ENCODE measurements around the gene ZNF227. TPM values are rescaled to one million over a fixed set of nuclear protein-coding genes. Genes with fewer than 3 reads are reported as not detected.

ZNF227 gene
- total and polyA plus RNA-seq, 9 of the 15 experiments (the other 6 are each of a cell fraction or from before 2014, with no cell fraction given) = 3.0 to 15.1 (median 10.0) TPM

DNA sequence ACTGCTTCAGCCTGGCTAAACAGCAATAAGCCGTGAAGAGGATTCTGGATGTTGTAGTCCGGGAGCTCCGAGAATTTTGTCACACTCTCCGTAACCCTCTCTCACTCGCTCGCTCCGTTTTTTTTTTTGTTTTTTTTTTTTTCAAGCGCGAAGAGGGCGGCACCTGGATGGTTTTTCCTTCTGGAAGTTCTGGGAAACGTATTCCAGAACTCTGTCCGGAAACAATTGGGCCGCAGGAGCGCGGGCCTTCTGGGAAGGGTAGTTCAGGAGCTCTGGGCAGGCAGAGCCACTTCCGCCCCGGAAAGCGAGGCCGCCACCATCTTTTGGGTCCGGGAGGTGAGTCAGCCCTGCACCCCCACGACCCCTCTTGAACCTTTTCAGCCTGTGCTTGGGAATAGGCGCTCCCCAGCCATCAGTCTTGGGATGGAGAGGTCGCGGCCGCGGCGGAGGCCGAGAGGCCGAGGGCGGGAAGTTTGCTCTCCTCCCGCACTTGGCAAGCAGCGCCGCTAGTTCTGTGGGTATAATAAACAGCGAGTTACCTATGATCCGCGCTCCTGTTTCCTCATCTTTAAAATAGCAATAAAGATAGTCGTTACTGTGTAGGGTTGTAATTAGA is at the start of gene ZNF227 (continued):
- TF ChIP-seq, protein P1, sequence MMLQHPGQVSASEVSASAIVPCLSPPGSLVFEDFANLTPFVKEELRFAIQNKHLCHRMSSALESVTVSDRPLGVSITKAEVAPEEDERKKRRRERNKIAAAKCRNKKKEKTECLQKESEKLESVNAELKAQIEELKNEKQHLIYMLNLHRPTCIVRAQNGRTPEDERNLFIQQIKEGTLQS (IDR thresholded peaks at IDR 0.05) = peak; percentile 83
- TF ChIP-seq, protein P1 (CRISPR knock-in tag; conservative IDR thresholded peaks at IDR 0.05) = 0 out of 2 replicates have a peak, but pooled peaks have one; percentile 53
- no peak for TF ChIP-seq BRF1 (IDR thresholded peaks at IDR 0.05; ENCODE audit: borderline replicate concordance, extremely low read depth, insufficient read length)
- no peak for TF ChIP-seq HMGN3 (IDR thresholded peaks at IDR 0.05; ENCODE audit: borderline replicate concordance, extremely low read depth, insufficient read length, low read depth, low read length)
- no peak for TF ChIP-seq SMAD3 (CRISPR knock-in tag; conservative IDR thresholded peaks at IDR 0.05)
- TF ChIP-seq ARID2 (IDR thresholded peaks at IDR 0.05) = no peak
- TF ChIP-seq ETV6 (IDR thresholded peaks at IDR 0.05; ENCODE audit: borderline replicate concordance in 1 of 2, low read depth in 2 of 2, low read length in 1 of 2) = 0 out of 4 replicates have a peak, but pooled peaks of 1 of the 2 experiments have one; percentile 32
- no peak for TF ChIP-seq ETV6 (CRISPR knock-in tag; IDR thresholded peaks at IDR 0.05; ENCODE audit: borderline replicate concordance)
- TF ChIP-seq, protein P2, sequence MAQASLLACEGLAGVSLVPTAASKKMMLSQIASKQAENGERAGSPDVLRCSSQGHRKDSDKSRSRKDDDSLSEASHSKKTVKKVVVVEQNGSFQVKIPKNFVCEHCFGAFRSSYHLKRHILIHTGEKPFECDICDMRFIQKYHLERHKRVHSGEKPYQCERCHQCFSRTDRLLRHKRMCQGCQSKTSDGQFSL (CRISPR knock-in tag; IDR thresholded peaks at IDR 0.05) = peak; percentile 96
- TF ChIP-seq, protein P2 (tag; IDR thresholded peaks at IDR 0.05) = peak in 1 of 2 experiments; percentile 88; a peak in 2 of 4 replicates
- no peak for TF ChIP-seq NFIX (CRISPR knock-in tag; IDR thresholded peaks at IDR 0.05; ENCODE audit: low read depth)
- TF ChIP-seq TARDBP (IDR thresholded peaks at IDR 0.05) = no peak
- TF ChIP-seq, protein P3, sequence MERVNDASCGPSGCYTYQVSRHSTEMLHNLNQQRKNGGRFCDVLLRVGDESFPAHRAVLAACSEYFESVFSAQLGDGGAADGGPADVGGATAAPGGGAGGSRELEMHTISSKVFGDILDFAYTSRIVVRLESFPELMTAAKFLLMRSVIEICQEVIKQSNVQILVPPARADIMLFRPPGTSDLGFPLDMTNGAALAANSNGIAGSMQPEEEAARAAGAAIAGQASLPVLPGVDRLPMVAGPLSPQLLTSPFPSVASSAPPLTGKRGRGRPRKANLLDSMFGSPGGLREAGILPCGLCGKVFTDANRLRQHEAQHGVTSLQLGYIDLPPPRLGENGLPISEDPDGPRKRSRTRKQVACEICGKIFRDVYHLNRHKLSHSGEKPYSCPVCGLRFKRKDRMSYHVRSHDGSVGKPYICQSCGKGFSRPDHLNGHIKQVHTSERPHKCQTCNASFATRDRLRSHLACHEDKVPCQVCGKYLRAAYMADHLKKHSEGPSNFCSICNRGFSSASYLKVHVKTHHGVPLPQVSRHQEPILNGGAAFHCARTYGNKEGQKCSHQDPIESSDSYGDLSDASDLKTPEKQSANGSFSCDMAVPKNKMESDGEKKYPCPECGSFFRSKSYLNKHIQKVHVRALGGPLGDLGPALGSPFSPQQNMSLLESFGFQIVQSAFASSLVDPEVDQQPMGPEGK (CRISPR knock-in tag; IDR thresholded peaks at IDR 0.05; ENCODE audit: borderline replicate concordance) = no peak
- TF ChIP-seq SAFB2 (IDR thresholded peaks at IDR 0.05; ENCODE audit: borderline replicate concordance, low read depth, low read length, severe bottlenecking) = no peak
- 0 out of 2 replicates have a peak, but pooled peaks have one; percentile 39 for TF ChIP-seq POLR2AphosphoS5 (IDR thresholded peaks at IDR 0.05; ENCODE audit: control insufficient read depth, insufficient read depth, low read depth, low read length)
- no peak for TF ChIP-seq GTF2E2 (tag; IDR thresholded peaks at IDR 0.05)
- no peak for TF ChIP-seq E4F1 (CRISPR knock-in tag; IDR thresholded peaks at IDR 0.05; ENCODE audit: borderline replicate concordance)
- TF ChIP-seq CAMTA2 (CRISPR knock-in tag; conservative IDR thresholded peaks at IDR 0.05) = no peak
- TF ChIP-seq, protein P4, sequence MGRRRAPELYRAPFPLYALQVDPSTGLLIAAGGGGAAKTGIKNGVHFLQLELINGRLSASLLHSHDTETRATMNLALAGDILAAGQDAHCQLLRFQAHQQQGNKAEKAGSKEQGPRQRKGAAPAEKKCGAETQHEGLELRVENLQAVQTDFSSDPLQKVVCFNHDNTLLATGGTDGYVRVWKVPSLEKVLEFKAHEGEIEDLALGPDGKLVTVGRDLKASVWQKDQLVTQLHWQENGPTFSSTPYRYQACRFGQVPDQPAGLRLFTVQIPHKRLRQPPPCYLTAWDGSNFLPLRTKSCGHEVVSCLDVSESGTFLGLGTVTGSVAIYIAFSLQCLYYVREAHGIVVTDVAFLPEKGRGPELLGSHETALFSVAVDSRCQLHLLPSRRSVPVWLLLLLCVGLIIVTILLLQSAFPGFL (CRISPR knock-in tag; IDR thresholded peaks at IDR 0.05) = no peak
- TF ChIP-seq CCAR2 (IDR thresholded peaks at IDR 0.05; ENCODE audit: low read depth, low read length) = no peak
